Measurements from ENCODE around the gene TMPRSS6. TPM values are rescaled to one million over a fixed set of nuclear protein-coding genes. Genes with fewer than 3 reads are reported as not detected.
A peak's percentile ranks its signal among the peaks of the same experiment; 100 is the strongest.

TMPRSS6 gene
- total and polyA plus RNA-seq, 2 of the 8 experiments (the other 6 are each of a cell fraction or from before 2014, with no cell fraction given), result 0.02 TPM; not detected in 1

GRCh38 chr22:37155971-37156370, 46.5 kb upstream of the TMPRSS6 start:
- no peak for FAIRE-seq
- no peak overlapping the region for H3K23ac ChIP-seq (ENCODE audit: insufficient read length)
- no peak overlapping the region for H3K27ac ChIP-seq (ENCODE audit: low read depth, low read length)
- H3K79me1 ChIP-seq (ENCODE audit: low read depth, low read length), result no peaks in the 10 kb centered on the region
- no peak overlapping the region for H3K14ac ChIP-seq (ENCODE audit: insufficient read length)
- H3K4me3 ChIP-seq (ENCODE audit: extremely low read depth in 1 of 4, insufficient read depth in 2 of 4, low read depth in 3 of 4, low read length in 4 of 4), result no peak overlapping the region
- no peaks in the 10 kb centered on the region for H3K9me3 ChIP-seq (ENCODE audit: insufficient read depth in 2 of 2, low read depth in 1 of 2, low read length in 1 of 2)
- no peak overlapping the region for H3K4me2 ChIP-seq (ENCODE audit: insufficient read depth in 1 of 2, low read depth in 2 of 2, low read length in 2 of 2)
- no peak overlapping the region for H2BK20ac ChIP-seq (ENCODE audit: low read length)
- no peak overlapping the region for H2AFZ ChIP-seq (ENCODE audit: low read length)
- H3K23me2 ChIP-seq (ENCODE audit: low read depth, low read length), result no peaks in the 10 kb centered on the region
- H3K36me3 ChIP-seq (ENCODE audit: control insufficient read depth in 2 of 4, insufficient read depth in 4 of 4, low read length in 3 of 4), result no peaks in the 10 kb centered on the region
- H3K79me2 ChIP-seq (ENCODE audit: control insufficient read depth in 1 of 2, insufficient read depth in 2 of 2, low read length in 2 of 2), result no peaks in the 10 kb centered on the region
- H2BK15ac ChIP-seq (ENCODE audit: low read length), result peak overlapping the region; percentile 61; the same call in 1 of the 2 replicates
- no peak overlapping the region for H3K4ac ChIP-seq (replicated peaks; ENCODE audit: insufficient read length, low read depth, low read length)
- ChIA-PET POLR2A (ENCODE audit: partially characterized antibody) (no interaction called here), CTCF (ENCODE audit: partially characterized antibody) (interaction anchor here (1.0 to 2.0 kb wide), 4 partner anchors 9 to 110 kb away, joined by 3 to 10 read pairs (median 4); no protein-coding TSS in a partner anchor)
- H2BK12ac ChIP-seq (ENCODE audit: low read depth, low read length), result 0 out of 2 replicates have a peak overlapping the region, but pooled peaks have one; percentile 27
- no peak overlapping the region for H2AK5ac ChIP-seq (ENCODE audit: low read depth, low read length)
- H4K8ac ChIP-seq (ENCODE audit: extremely low read depth, insufficient read depth, low read length), result no peak overlapping the region
- H4K91ac ChIP-seq (replicated peaks; ENCODE audit: insufficient read length, low read length), result no peak overlapping the region
- H3K18ac ChIP-seq (ENCODE audit: extremely low read depth, low read length), result no peak overlapping the region
- WGBS, 2 experiments (ENCODE audit: extremely low coverage in 1 of 2, insufficient coverage in 1 of 2, insufficient read length in 1 of 2, insufficient replicate concordance in 2 of 2, low coverage in 1 of 2, low lambda C conversion rate in 2 of 2, missing lambda C conversion rate in 1 of 2), result 88% methylated on average over 7 of the region's 8 CpGs; no CpG with 5 or more reads in 1 of the 2 experiments
- H3K56ac ChIP-seq (replicated peaks; ENCODE audit: insufficient read length, low read depth, low read length), result no peak overlapping the region
- H4K5ac ChIP-seq (ENCODE audit: insufficient read length, low read depth, low read length), result no peak overlapping the region
- H4K20me1 ChIP-seq (replicated peaks in 1 of 2; ENCODE audit: control insufficient read depth in 1 of 2, insufficient read depth in 2 of 2, low read length in 2 of 2), result no peaks in the 10 kb centered on the region
- no peak overlapping the region for H2BK120ac ChIP-seq (replicated peaks; ENCODE audit: low read depth, low read length)
- H3K27me3 ChIP-seq (replicated peaks in 1 of 4; ENCODE audit: control insufficient read depth in 3 of 4, extremely low read depth in 1 of 4, insufficient read depth in 3 of 4, low read length in 3 of 4), result no peaks in the 10 kb centered on the region; a peak in 1 of 7 replicates
- DNase-seq (ENCODE audit: low read depth in 1 of 2, low spot score in 2 of 2), result no peak
- no peak overlapping the region for H3K9ac ChIP-seq (replicated peaks in 1 of 4; ENCODE audit: extremely low read depth in 1 of 4, low read depth in 3 of 4, low read length in 3 of 4)
- H3K4me1 ChIP-seq (replicated peaks in 1 of 4; ENCODE audit: control insufficient read depth in 3 of 4, insufficient read depth in 4 of 4, low read length in 3 of 4), result no peaks in the 10 kb centered on the region
- no peak overlapping the region for H2BK5ac ChIP-seq (ENCODE audit: low read depth, low read length)
- TF ChIP-seq ATF2 (IDR thresholded peaks at IDR 0.05; ENCODE audit: low read length), result no peak
- TF ChIP-seq CREB1 (IDR thresholded peaks at IDR 0.05), result no peak
- TF ChIP-seq HDAC2 (IDR thresholded peaks at IDR 0.05; ENCODE audit: borderline replicate concordance in 1 of 2, low read depth in 2 of 2, low read length in 2 of 2), result no peak
- no peak for TF ChIP-seq JUN (IDR thresholded peaks at IDR 0.05; ENCODE audit: low read depth, low read length)
- TF ChIP-seq SUZ12 (IDR thresholded peaks at IDR 0.05; ENCODE audit: low read length), result no peak
- no peak for TF ChIP-seq CEBPB (IDR thresholded peaks at IDR 0.05; ENCODE audit: low read depth, low read length)
- no peak for TF ChIP-seq GABPA (IDR thresholded peaks at IDR 0.05; ENCODE audit: borderline replicate concordance, insufficient read depth, low read length)
- TF ChIP-seq TAF1 (IDR thresholded peaks at IDR 0.05; ENCODE audit: low read depth, low read length), result no peak
- TF ChIP-seq TAF7 (optimal IDR thresholded peaks at IDR 0.05; ENCODE audit: borderline replicate concordance, low read depth, low read length), result no peak
- no peak for TF ChIP-seq RNF2 (IDR thresholded peaks at IDR 0.05; ENCODE audit: borderline replicate concordance, low read depth, low read length, missing control alignments, poor library complexity, severe bottlenecking)
- TF ChIP-seq SIN3A (conservative IDR thresholded peaks at IDR 0.05 in 1 of 2, IDR thresholded peaks at IDR 0.05 in 1 of 2; ENCODE audit: low read depth in 1 of 2, low read length in 2 of 2), result no peak
